OCI-LY3 (cell line): ENCODE results near the gene SH2B3.
A peak's percentile ranks its signal among the peaks of the same experiment; 100 is the strongest.

Source experiments
- EZH2phosphoT487 ChIP-seq: fragments of 200-600 bp; shearing (Covaris generic); IDR thresholded peaks from 2 replicates; pipeline ENCODE4 v1.6.1; 2018; ENCODE audit warnings: antibody characterized with exemption, mixed run types, low read depth
- TF ChIP-seq, protein P1 (sequence below): fragments of 200-600, 300-600 bp; sonication (generic); IDR thresholded peaks from 2 replicates; pipeline ENCODE4 v1.5.1; 2014; ENCODE audit warnings: antibody characterized with exemption, low read length, low read depth

DNA sequence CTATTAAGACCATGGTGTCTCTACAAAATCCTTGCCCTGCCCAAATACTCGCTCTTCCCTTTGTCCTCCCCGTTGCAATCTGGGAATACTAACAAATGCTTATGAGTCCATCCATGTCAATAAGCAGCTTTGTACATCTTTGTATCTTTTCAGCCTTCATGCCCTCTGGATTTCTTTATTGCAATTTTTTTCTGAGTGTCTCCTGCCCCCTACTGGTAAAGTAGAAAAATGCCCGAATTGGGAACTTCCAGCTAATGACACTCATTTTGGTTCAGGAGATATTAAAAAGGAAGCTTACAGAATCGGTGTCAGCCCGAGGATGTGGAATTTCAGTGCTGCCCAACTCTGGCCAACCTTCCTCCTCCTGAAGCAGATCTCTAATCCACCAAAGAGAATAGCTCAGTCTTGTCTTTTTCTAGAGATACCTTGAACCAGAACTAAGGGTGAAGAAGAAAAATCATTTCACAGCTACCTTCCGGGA is 46.0 kb downstream of the SH2B3 start:
- TF ChIP-seq, protein P1, sequence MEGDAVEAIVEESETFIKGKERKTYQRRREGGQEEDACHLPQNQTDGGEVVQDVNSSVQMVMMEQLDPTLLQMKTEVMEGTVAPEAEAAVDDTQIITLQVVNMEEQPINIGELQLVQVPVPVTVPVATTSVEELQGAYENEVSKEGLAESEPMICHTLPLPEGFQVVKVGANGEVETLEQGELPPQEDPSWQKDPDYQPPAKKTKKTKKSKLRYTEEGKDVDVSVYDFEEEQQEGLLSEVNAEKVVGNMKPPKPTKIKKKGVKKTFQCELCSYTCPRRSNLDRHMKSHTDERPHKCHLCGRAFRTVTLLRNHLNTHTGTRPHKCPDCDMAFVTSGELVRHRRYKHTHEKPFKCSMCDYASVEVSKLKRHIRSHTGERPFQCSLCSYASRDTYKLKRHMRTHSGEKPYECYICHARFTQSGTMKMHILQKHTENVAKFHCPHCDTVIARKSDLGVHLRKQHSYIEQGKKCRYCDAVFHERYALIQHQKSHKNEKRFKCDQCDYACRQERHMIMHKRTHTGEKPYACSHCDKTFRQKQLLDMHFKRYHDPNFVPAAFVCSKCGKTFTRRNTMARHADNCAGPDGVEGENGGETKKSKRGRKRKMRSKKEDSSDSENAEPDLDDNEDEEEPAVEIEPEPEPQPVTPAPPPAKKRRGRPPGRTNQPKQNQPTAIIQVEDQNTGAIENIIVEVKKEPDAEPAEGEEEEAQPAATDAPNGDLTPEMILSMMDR, result peak; percentile 94
- no peak for TF ChIP-seq EZH2phosphoT487
